Adrenal gland (tissue), 12 donors: Measurements from ENCODE around the gene GATA1. TPM values are rescaled to one million over a fixed set of nuclear protein-coding genes. Genes with fewer than 3 reads are reported as not detected.

Experiments
- DNase-seq, 7 donors: peaks; one replicate each; pipeline ENCODE4 v3.0.0-alpha.2; 2019 to 2020
- H3K27ac ChIP-seq, 5 donors: fragments of 200-600 bp; sonication (generic) in 4 of 5; 1 replicate in 3 of 5; 2 replicates in 2 of 5; pipeline versions ENCODE4 v1.5.1 to v1.8.0; 2016 to 2020; ENCODE audit warnings: mild to moderate bottlenecking in 1 of 5
- H3K27me3 ChIP-seq: fragments of 200-600 bp; 2 replicates; pipeline ENCODE4 v1.8.0; 2021
- H3K36me3 ChIP-seq, 2 donors: fragments of 200-600 bp; replicated peaks in 1 of 2; 1 replicate in 1 of 2; 2 replicates in 1 of 2; pipeline versions ENCODE4 v1.5.1 to v1.8.0; 2018 to 2022
- H3K4me1 ChIP-seq, 2 donors: fragments of 200-600 bp; replicated peaks in 1 of 2; 1 replicate in 1 of 2; 2 replicates in 1 of 2; pipeline versions ENCODE4 v1.5.1 to v1.8.0; 2018 to 2021
- H3K4me3 ChIP-seq, 4 donors: fragments of 200-600 bp; sonication (generic) in 3 of 4; one replicate each; pipeline ENCODE4 v1.5.1; 2016 to 2018
- H3K9me3 ChIP-seq, 3 donors: fragments of 200-600 bp; sonication (generic) in 1 of 3; replicated peaks in 1 of 3; 1 replicate in 2 of 3; 2 replicates in 1 of 3; pipeline versions ENCODE4 v1.5.1 to v1.8.0; 2016 to 2021
- CTCF ChIP-seq, 6 experiments: fragments of 450-650 bp in 4 of 6; fragments of 200-600 bp in 2 of 6; sonication (generic) in 1 of 6; IDR thresholded peaks; 1 replicate in 5 of 6; 2 replicates in 1 of 6; pipeline versions ENCODE4 v1.5.1 to v1.8.0; 2016 to 2021; ENCODE audit warnings: antibody characterized with exemption in 6 of 6, mild to moderate bottlenecking in 2 of 6, moderate library complexity in 1 of 6
- POLR2A ChIP-seq, 2 donors: fragments of 450-650 bp; IDR thresholded peaks; one replicate each; pipeline ENCODE4 v1.6.1; 2017; ENCODE audit warnings: antibody characterized with exemption in 2 of 2, mild to moderate bottlenecking in 2 of 2, moderate library complexity in 1 of 2
- WGBS, 4 donors: extraction: QIAGEN DNeasy Blood & Tissue Kit in 2 of 4; methylation state at CpG; one replicate each; pipeline versions ENCODE4 v1.1.5 to v1.1.7; 2013 to 2017; 5-methylcytosine and 5-hydroxymethylcytosine counted together
- intact Hi-C, 2 donors: fragments of 100-400 bp; cut with DNase I; formaldehyde crosslinking; loops; one replicate each; pipeline versions ENCODE4 v1.14.1 to v1.15.0; 2022 to 2023
- polyA plus RNA-seq, 3 donors: library from polyadenylated mRNA; stranded (reverse); fragments of 200-250 nt in 2 of 3; fragments of 350-450 nt in 1 of 3; fragmentation: Illumina TruSeq in 1 of 3; extraction: RNeasy Lipid Tissue Mini Kit (QIAGEN cat#74804) in 1 of 3; gene quantifications; one replicate each; pipeline ENCODE4 v1.2.3, GENCODE V29; 2013 to 2014
- total RNA-seq, 9 donors: library from RNA; depleted of rRNA in 4 of 9; stranded (reverse); fragments of >200 nt in 4 of 9; fragments of 120-200 nt in 1 of 9; fragmentation: NEBNext Ultra II Directional in 1 of 9; extraction: Animal tissue kit (Norgen Biotek cat#: 25700) in 1 of 9; gene quantifications; one replicate each; pipeline versions ENCODE4 v1.1.0 to v1.2.4, GENCODE V29; 2013 to 2023
- donor health status: healthy with polysubstance abuse.
- donor health status: Bipolar disorder and iron deficiency.
- donor health status: DM: yes; HTN: yes; CAD: no.
- donor health status: DM: no; HTN: no; CAD: no.
- donor health status: DM: no; HTN: no; CAD: no.
- donor health status: DM: yes; HTN: yes; CAD: no.

GATA1 gene
- total and polyA plus RNA-seq, 12 donors, result 0.27 to 0.43 (median 0.33) TPM; not detected in 9

GRCh38 chrX:48813644-48814043, 27.3 kb downstream of the GATA1 start:
- no peak overlapping the region for H3K27ac ChIP-seq
- 85 to 96% (median 91%) methylated on average over 6 to 8 of the region's 8 CpGs for WGBS, 4 donors
- H3K36me3 ChIP-seq, result peaks cover 0 to 12% of the 10 kb centered on the region in 2 donors
- DNase-seq, result no peak
- no peaks in the 10 kb centered on the region for H3K9me3 ChIP-seq
- no peaks in the 10 kb centered on the region for H3K4me1 ChIP-seq
- TF ChIP-seq CTCF (IDR thresholded peaks at IDR 0.05) (no peak), POLR2A (IDR thresholded peaks at IDR 0.05) (no peak)
- no peaks in the 10 kb centered on the region for H3K27me3 ChIP-seq
- intact Hi-C loops, result no loop called here
- H3K4me3 ChIP-seq, result no peak overlapping the region

- H3K27me3 ChIP-seq, result no peaks in the 10 kb centered on the region
- no peak for DNase-seq
- no peak overlapping the region for H3K4me3 ChIP-seq
- peaks cover 0 to 12% of the 10 kb centered on the region in 2 donors for H3K36me3 ChIP-seq
- no peaks in the 10 kb centered on the region for H3K9me3 ChIP-seq
- intact Hi-C loops, result no loop called here
- no peaks in the 10 kb centered on the region for H3K4me1 ChIP-seq
- TF ChIP-seq CTCF (IDR thresholded peaks at IDR 0.05) (no peak), POLR2A (IDR thresholded peaks at IDR 0.05) (no peak)
- H3K27ac ChIP-seq, result no peak overlapping the region
- 82 to 100% (median 90%) methylated on average over 1 to 8 of the region's 8 CpGs for WGBS, 4 donors
Measured at GRCh38 chrX:48814722-48815121, 28.3 kb downstream of the GATA1 start.

- Histone ChIP-seq H3K4me3 (no peak overlapping the region), H3K36me3 (peaks cover 0 to 12% of the 10 kb centered on the region in 2 donors), H3K27me3 (no peaks in the 10 kb centered on the region), H3K9me3 (no peaks in the 10 kb centered on the region), H3K4me1 (no peaks in the 10 kb centered on the region), H3K27ac (no peak overlapping the region)
- TF ChIP-seq CTCF (IDR thresholded peaks at IDR 0.05), result no peak
- TF ChIP-seq POLR2A (IDR thresholded peaks at IDR 0.05), result no peak
- intact Hi-C loops, result no loop called here
- no peak for DNase-seq
- 76 to 89% (median 87%) methylated on average over 6 to 8 of the region's 8 CpGs for WGBS, 4 donors
Measured at GRCh38 chrX:48815266-48815665, 28.9 kb downstream of the GATA1 start.

GRCh38 chrX:48816014-48816810, 29.8 kb downstream of the GATA1 start:
- intact Hi-C loops, result no loop called here

More at GRCh38 chrX:48816014-48816810, 29.8 kb downstream of the GATA1 start:
- H3K36me3 ChIP-seq, result peaks cover 0 to 12% of the 10 kb centered on the region in 2 donors
- H3K4me3 ChIP-seq, result no peak overlapping the region
- DNase-seq, result no peak
- no peaks in the 10 kb centered on the region for H3K9me3 ChIP-seq
- 87 to 100% (median 92%) methylated on average over 3 to 18 of the region's 18 CpGs for WGBS, 4 donors
- H3K4me1 ChIP-seq, result no peaks in the 10 kb centered on the region
- H3K27me3 ChIP-seq, result no peaks in the 10 kb centered on the region
- no peak overlapping the region for H3K27ac ChIP-seq
- TF ChIP-seq POLR2A (IDR thresholded peaks at IDR 0.05), result no peak
- no peak for TF ChIP-seq CTCF (IDR thresholded peaks at IDR 0.05)
